Measurements from ENCODE around the gene RHAG. TPM values are rescaled to one million over a fixed set of nuclear protein-coding genes. Genes with fewer than 3 reads are reported as not detected.

The RHAG gene
- total and polyA plus RNA-seq, 10 donors = 0.35 to 14.7 (median 2.6) TPM; not detected in 3

DNA sequence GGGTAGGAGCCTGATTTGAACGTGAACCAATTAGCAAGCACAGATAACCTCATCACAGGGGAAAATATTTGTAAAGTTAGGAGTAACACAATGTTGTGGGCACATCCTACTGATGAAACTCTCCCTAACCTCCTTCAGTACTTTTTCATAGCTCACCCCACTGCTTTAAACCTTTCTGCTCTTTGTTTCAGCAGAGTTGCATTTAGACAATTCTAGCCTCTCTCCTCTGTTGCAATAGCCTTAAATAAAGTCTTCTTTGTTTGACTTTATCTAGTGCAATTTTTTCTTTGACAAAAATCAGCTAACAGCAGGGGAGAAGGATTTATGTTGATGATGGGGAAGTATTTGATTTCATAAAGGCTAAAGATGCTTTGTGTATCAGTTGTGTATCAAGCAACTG is 72.1 kb downstream of the RHAG start:
- 63 to 92% (median 79%) methylated on average over 1 of the region's 1 CpG for WGBS, 5 donors
- Histone ChIP-seq H3K4me1 (no peaks in the 10 kb centered on the region), H3K27ac (no peak overlapping the region), H3K27me3 (replicated peaks in 1 of 7) (peaks cover 0 to 9% (median 0%) of the 10 kb centered on the region in 7 donors), H3K4me3 (no peak overlapping the region), H3K36me3 (no peaks in the 10 kb centered on the region), H3K9me3 (peaks cover 0 to 8% (median 0%) of the 10 kb centered on the region in 8 donors)
- intact Hi-C loops (cut with DNase I; ENCODE audit: low total_unique reads) = no loop called here
- DNase-seq = no peak
- TF ChIP-seq, protein P1, sequence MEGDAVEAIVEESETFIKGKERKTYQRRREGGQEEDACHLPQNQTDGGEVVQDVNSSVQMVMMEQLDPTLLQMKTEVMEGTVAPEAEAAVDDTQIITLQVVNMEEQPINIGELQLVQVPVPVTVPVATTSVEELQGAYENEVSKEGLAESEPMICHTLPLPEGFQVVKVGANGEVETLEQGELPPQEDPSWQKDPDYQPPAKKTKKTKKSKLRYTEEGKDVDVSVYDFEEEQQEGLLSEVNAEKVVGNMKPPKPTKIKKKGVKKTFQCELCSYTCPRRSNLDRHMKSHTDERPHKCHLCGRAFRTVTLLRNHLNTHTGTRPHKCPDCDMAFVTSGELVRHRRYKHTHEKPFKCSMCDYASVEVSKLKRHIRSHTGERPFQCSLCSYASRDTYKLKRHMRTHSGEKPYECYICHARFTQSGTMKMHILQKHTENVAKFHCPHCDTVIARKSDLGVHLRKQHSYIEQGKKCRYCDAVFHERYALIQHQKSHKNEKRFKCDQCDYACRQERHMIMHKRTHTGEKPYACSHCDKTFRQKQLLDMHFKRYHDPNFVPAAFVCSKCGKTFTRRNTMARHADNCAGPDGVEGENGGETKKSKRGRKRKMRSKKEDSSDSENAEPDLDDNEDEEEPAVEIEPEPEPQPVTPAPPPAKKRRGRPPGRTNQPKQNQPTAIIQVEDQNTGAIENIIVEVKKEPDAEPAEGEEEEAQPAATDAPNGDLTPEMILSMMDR (IDR thresholded peaks at IDR 0.05 in 8 of 11, conservative IDR thresholded peaks at IDR 0.05 in 3 of 11) = no peak
- TF ChIP-seq POLR2A (IDR thresholded peaks at IDR 0.05) (no peak), POLR2AphosphoS5 (IDR thresholded peaks at IDR 0.05) (no peak)

DNA sequence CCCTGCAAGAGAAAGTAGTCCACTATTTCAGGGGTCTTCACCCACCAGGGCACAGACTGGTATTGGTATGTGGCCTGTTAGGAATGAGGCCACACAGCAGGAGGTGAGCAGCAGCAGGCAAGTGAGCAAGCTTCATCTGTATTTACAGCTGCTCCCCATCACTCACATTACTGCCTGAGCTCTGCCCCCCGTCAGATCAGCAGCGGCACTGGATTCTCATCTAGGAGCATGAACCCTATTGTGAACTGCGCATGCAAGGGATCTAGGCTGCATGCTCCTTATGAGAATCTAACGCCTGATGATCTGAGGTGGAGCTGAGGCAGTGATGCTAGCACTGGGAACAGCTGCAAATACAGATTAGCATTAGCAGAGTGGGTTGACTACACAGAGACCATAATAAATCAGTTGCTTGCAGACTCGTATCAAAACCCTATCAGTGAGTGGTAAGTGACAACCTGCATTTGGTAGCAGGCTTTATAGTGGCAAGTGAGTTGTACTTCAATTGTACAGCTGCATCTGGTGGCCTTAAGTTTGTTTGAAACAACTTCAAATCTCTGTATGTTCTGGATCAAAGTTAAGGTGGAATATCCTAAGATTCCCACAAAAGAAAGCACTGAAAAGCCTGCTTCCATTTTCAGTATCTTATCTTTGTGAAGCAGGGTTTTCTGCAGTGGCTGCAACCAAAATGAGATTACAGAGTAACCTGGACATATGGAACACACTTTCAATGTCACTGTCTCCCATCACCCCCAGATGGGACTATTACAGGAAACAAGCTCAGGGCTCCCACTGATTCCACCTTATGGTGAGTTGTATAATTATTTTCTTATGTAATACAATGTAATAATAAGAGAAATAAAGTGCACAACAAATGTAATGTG is 73.4 kb downstream of the RHAG start:
- no peak overlapping the region for H3K4me3 ChIP-seq
- DNase-seq = no peak
- no peak for TF ChIP-seq POLR2A (IDR thresholded peaks at IDR 0.05)
- TF ChIP-seq, protein P1 (IDR thresholded peaks at IDR 0.05 in 8 of 11, conservative IDR thresholded peaks at IDR 0.05 in 3 of 11) = no peak
- intact Hi-C loops (cut with DNase I; ENCODE audit: low total_unique reads) = no loop called here
- H3K27ac ChIP-seq = no peak overlapping the region
- H3K9me3 ChIP-seq = peaks cover 0 to 8% (median 0%) of the 10 kb centered on the region in 8 donors
- 74 to 88% (median 86%) methylated on average over 5 of the region's 5 CpGs for WGBS, 5 donors
- H3K36me3 ChIP-seq = no peaks in the 10 kb centered on the region
- H3K27me3 ChIP-seq (replicated peaks in 1 of 7) = peaks cover 0 to 9% (median 0%) of the 10 kb centered on the region in 7 donors
- no peaks in the 10 kb centered on the region for H3K4me1 ChIP-seq

DNA sequence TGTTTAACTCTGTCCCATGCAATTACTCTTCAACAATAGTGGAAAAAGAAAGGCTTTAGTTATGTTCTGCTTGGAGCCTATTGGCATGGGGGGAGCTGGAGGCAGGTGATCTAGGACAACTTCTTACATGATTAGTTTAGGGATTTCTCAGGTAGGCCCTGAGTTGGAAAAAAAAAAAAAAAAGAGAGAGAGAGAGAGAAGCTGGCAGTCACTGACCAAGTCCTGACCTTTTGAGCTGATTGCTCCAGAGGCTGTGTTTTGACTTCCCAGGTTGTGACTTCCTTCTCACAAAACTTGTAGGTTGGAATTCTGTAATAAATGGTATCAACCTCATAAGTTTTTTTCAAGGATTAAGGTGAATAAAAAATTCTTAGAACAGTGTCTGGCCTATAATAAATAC is 78.4 kb downstream of the RHAG start:
- DNase-seq = no peak
- Histone ChIP-seq H3K36me3 (no peaks in the 10 kb centered on the region), H3K27me3 (replicated peaks in 1 of 7) (peaks cover 0 to 5% (median 0%) of the 10 kb centered on the region in 7 donors), H3K27ac (no peak overlapping the region), H3K4me1 (no peaks in the 10 kb centered on the region), H3K9me3 (no peaks in the 10 kb centered on the region), H3K4me3 (no peak overlapping the region)
- no peak for TF ChIP-seq POLR2AphosphoS5 (IDR thresholded peaks at IDR 0.05)
- TF ChIP-seq, protein P1 (IDR thresholded peaks at IDR 0.05 in 8 of 11, conservative IDR thresholded peaks at IDR 0.05 in 3 of 11) = no peak
- no peak for TF ChIP-seq POLR2A (IDR thresholded peaks at IDR 0.05)
- intact Hi-C loops (cut with DNase I; ENCODE audit: low total_unique reads) = no loop called here

DNA sequence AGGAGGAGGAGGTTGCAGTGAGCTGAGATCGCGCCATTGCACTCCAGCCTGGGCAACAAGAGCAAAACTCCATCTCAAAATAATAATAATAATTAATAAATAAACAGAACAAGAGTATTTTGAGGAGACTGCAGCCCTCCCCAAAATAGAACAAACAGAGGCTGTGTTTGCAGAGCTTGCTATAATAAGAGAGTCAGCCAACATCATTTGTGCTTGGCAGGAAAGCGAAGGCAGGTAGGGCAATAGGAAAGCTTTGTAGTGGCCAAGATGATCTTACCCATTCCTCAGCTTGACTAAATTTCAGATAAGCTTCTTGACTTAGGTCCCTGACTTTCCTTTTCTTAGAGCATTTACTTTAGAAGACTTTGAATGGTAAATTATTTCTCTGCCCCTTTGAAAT is 79.5 kb downstream of the RHAG start:
- peaks cover 0 to 1% (median under 1%) of the 10 kb centered on the region in 6 donors for H3K4me1 ChIP-seq
- intact Hi-C loops (cut with DNase I; ENCODE audit: low total_unique reads) = no loop called here
- H3K27ac ChIP-seq = no peak overlapping the region
- H3K36me3 ChIP-seq = no peaks in the 10 kb centered on the region
- peaks cover 0 to 15% (median 0%) of the 10 kb centered on the region in 7 donors for H3K27me3 ChIP-seq (replicated peaks in 1 of 7)
- no peaks in the 10 kb centered on the region for H3K9me3 ChIP-seq
- WGBS, 5 donors = 87 to 96% (median 94%) methylated on average over 3 of the region's 3 CpGs
- no peak for DNase-seq
- no peak for TF ChIP-seq POLR2A (IDR thresholded peaks at IDR 0.05)
- TF ChIP-seq, protein P1 (IDR thresholded peaks at IDR 0.05 in 8 of 11, conservative IDR thresholded peaks at IDR 0.05 in 3 of 11) = no peak
- H3K4me3 ChIP-seq = no peak overlapping the region

Data from spleen (tissue), 11 donors.